HG03060 (cell line): ENCODE measurements around the gene POLR1G.
"Not testable (repeated sequence)": the region's sequence is repeated elsewhere in the genome, so short reads cannot be mapped to it uniquely, and the experiment has no call there.

Experiments used
- ATAC-seq: cut with Tn5 transposase; IDR thresholded peaks from one replicate; pipeline ENCODE4 v1.9.1; 2021; ENCODE audit warnings: low read depth, moderate number of reproducible peaks; ENCODE audit not compliant: unreplicated experiment

Gene POLR1G

GRCh38 chr19:45395821-45396617, 10.4 kb upstream of the POLR1G start:
- ATAC-seq, result no peak

GRCh38 chr19:45400192-45400591, 6.3 kb upstream of the POLR1G start:
- ATAC-seq, result no peak

GRCh38 chr19:45401815-45402214, 4.6 kb upstream of the POLR1G start:
- ATAC-seq, result no peak

- no peak for ATAC-seq
Observed at GRCh38 chr19:45402298-45403061, 4.0 kb upstream of the POLR1G start.

- ATAC-seq, result no peak
Observed at GRCh38 chr19:45403272-45403671, 3.2 kb upstream of the POLR1G start.

GRCh38 chr19:45403781-45404556, 2.5 kb upstream of the POLR1G start:
- no peak for ATAC-seq

- ATAC-seq, result no peak
Observed at GRCh38 chr19:45404557-45405434, 1.6 kb upstream of the POLR1G start, which contains the start of gene PPP1R13L. TSS of gene PPP1R13L (minus strand) at chr19:45405069. CDS start at chr19:45398318, 6,751 bp downstream.

GRCh38 chr19:45405435-45406225, 814 bp upstream of the POLR1G start:
- ATAC-seq, result peak; percentile 21

- ATAC-seq, result no peak
Observed at GRCh38 chr19:45407091-45407375, 589 bp downstream of the POLR1G start.

- not testable (repeated sequence) for ATAC-seq
Observed at GRCh38 chr19:45407585-45407984, 1.1 kb downstream of the POLR1G start.

- ATAC-seq, result no peak
Observed at GRCh38 chr19:45408121-45408520, 1.7 kb downstream of the POLR1G start.

- no peak for ATAC-seq
Observed at GRCh38 chr19:45408830-45409556, 2.5 kb downstream of the POLR1G start.

- ATAC-seq, result no peak
Observed at GRCh38 chr19:45409557-45409920, 3.1 kb downstream of the POLR1G start.

- not testable (repeated sequence) for ATAC-seq
Observed at GRCh38 chr19:45410330-45410729, 3.9 kb downstream of the POLR1G start.

- no peak for ATAC-seq
Observed at GRCh38 chr19:45413497-45413896, 7.1 kb downstream of the POLR1G start.

- ATAC-seq, result no peak
Observed at GRCh38 chr19:45414468-45414867, 8.0 kb downstream of the POLR1G start.

- ATAC-seq, result no peak
Observed at GRCh38 chr19:45417151-45417550, 10.7 kb downstream of the POLR1G start.

GRCh38 chr19:45418802-45419201, 12.4 kb downstream of the POLR1G start:
- no peak for ATAC-seq

GRCh38 chr19:45419396-45419795, 13.0 kb downstream of the POLR1G start:
- no peak for ATAC-seq
